Muscle of leg (tissue), 11 donors: Measurements from ENCODE around the gene CHCHD6. TPM values are rescaled to one million over a fixed set of nuclear protein-coding genes. Genes with fewer than 3 reads are reported as not detected.

Experiments
- DNase-seq: peaks from one replicate; pipeline ENCODE4 v3.0.0; 2013
- H3K27ac ChIP-seq: one replicate; pipeline ENCODE4 v1.5.1; 2013; ENCODE audit warnings: mild to moderate bottlenecking, low read length, control low read depth
- H3K27me3 ChIP-seq: one replicate; pipeline ENCODE4 v1.6.1; 2013; ENCODE audit warnings: low read length; ENCODE audit not compliant: control insufficient read depth, insufficient read depth
- H3K36me3 ChIP-seq: one replicate; pipeline ENCODE4 v1.6.1; 2013; ENCODE audit warnings: low read length; ENCODE audit not compliant: control insufficient read depth, insufficient read depth
- H3K4me1 ChIP-seq: one replicate; pipeline ENCODE4 v1.6.1; 2013; ENCODE audit warnings: low read length; ENCODE audit not compliant: control insufficient read depth, insufficient read depth
- H3K4me3 ChIP-seq: one replicate; pipeline ENCODE4 v1.5.1; 2013; ENCODE audit warnings: low read length, control low read depth
- H3K9me3 ChIP-seq: replicated peaks from 2 replicates; pipeline ENCODE4 v1.6.1; 2013; ENCODE audit warnings: low read depth, low read length; ENCODE audit not compliant: control insufficient read depth
- whole genome bisulfite sequencing: methylation state at CpG from one replicate; pipeline ENCODE4 v1.1.5; 2013; ENCODE audit warnings: missing lambda C conversion rate; ENCODE audit not compliant: insufficient coverage; 5-methylcytosine and 5-hydroxymethylcytosine counted together
- polyA plus RNA-seq, 8 donors: library from polyadenylated mRNA; unstranded; fragments of 120-200 nt; gene quantifications; one replicate each; pipeline versions ENCODE4 v1.2.1 to v1.2.3, GENCODE V29; 2013; ENCODE audit warnings: inconsistent platforms in 1 of 8, low replicate concordance in 1 of 8; ENCODE audit not compliant: insufficient read length in 8 of 8, insufficient read depth in 1 of 8
- total RNA-seq: library from RNA; stranded (reverse); fragments of 120-200 nt; gene quantifications from one replicate; pipeline ENCODE4 v1.2.4, GENCODE V29; 2013

CHCHD6 gene
- total and polyA plus RNA-seq, 9 donors = 7.3 to 11.8 (median 8.7) TPM

- Histone ChIP-seq H3K9me3 (no peaks in the 10 kb centered on the region), H3K27me3 (no peaks in the 10 kb centered on the region), H3K27ac (no peak overlapping the region), H3K4me3 (no peak overlapping the region), H3K4me1 (no peaks in the 10 kb centered on the region), H3K36me3 (no peaks in the 10 kb centered on the region)
- DNase-seq = no peak
- WGBS = 87% methylated on average over 13 of the region's 17 CpGs
These were observed 61.4 kb downstream of the CHCHD6 start for GRCh38 chr3:126765187-126766069.

GRCh38 chr3:126766653-126767052 is 62.6 kb downstream of the CHCHD6 start:
- no peak for DNase-seq
- H3K4me3 ChIP-seq = no peak overlapping the region
- no peaks in the 10 kb centered on the region for H3K36me3 ChIP-seq
- WGBS = 91% methylated on average over 5 of the region's 7 CpGs
- H3K27me3 ChIP-seq = no peaks in the 10 kb centered on the region
- no peak overlapping the region for H3K27ac ChIP-seq
- H3K9me3 ChIP-seq = peaks cover 2% of the 10 kb centered on the region
- no peaks in the 10 kb centered on the region for H3K4me1 ChIP-seq

- H3K9me3 ChIP-seq = peaks cover 2% of the 10 kb centered on the region
- H3K27me3 ChIP-seq = no peaks in the 10 kb centered on the region
- H3K4me3 ChIP-seq = no peak overlapping the region
- no peak for DNase-seq
- H3K36me3 ChIP-seq = no peaks in the 10 kb centered on the region
- no peaks in the 10 kb centered on the region for H3K4me1 ChIP-seq
- no CpG with 5 or more reads among the region's 3 CpGs for WGBS
- H3K27ac ChIP-seq = no peak overlapping the region
These were observed 64.9 kb downstream of the CHCHD6 start for GRCh38 chr3:126768903-126769302.

GRCh38 chr3:126770096-126770495 is 66.1 kb downstream of the CHCHD6 start:
- Histone ChIP-seq H3K27ac (no peak overlapping the region), H3K4me3 (no peak overlapping the region), H3K27me3 (no peaks in the 10 kb centered on the region), H3K4me1 (no peaks in the 10 kb centered on the region), H3K9me3 (peaks cover 2% of the 10 kb centered on the region), H3K36me3 (no peaks in the 10 kb centered on the region)
- DNase-seq = no peak

- WGBS = 70% methylated on average over 3 of the region's 5 CpGs
These were observed 69.1 kb downstream of the CHCHD6 start for GRCh38 chr3:126773167-126773566.

GRCh38 chr3:126773783-126774182 is 69.7 kb downstream of the CHCHD6 start:
- Histone ChIP-seq H3K4me1 (no peaks in the 10 kb centered on the region), H3K27me3 (no peaks in the 10 kb centered on the region), H3K36me3 (no peaks in the 10 kb centered on the region), H3K9me3 (peaks cover 2% of the 10 kb centered on the region), H3K4me3 (no peak overlapping the region), H3K27ac (no peak overlapping the region)
- DNase-seq = no peak
- 100% methylated on average over 1 of the region's 1 CpG for WGBS

More at GRCh38 chr3:126773167-126773566, 69.1 kb downstream of the CHCHD6 start:
- no peaks in the 10 kb centered on the region for H3K27me3 ChIP-seq
- DNase-seq = no peak
- H3K9me3 ChIP-seq = peaks cover 2% of the 10 kb centered on the region
- H3K4me3 ChIP-seq = no peak overlapping the region
- H3K27ac ChIP-seq = no peak overlapping the region
- H3K4me1 ChIP-seq = no peaks in the 10 kb centered on the region
- no peaks in the 10 kb centered on the region for H3K36me3 ChIP-seq

GRCh38 chr3:126777366-126777765 is 73.3 kb downstream of the CHCHD6 start:
- Histone ChIP-seq H3K4me1 (peaks cover 17% of the 10 kb centered on the region), H3K27ac (no peak overlapping the region), H3K9me3 (no peaks in the 10 kb centered on the region), H3K4me3 (no peak overlapping the region), H3K27me3 (no peaks in the 10 kb centered on the region), H3K36me3 (no peaks in the 10 kb centered on the region)
- DNase-seq = no peak
- no CpG with 5 or more reads among the region's 3 CpGs for WGBS

GRCh38 chr3:126780666-126781065 is 76.6 kb downstream of the CHCHD6 start:
- Histone ChIP-seq H3K4me3 (no peak overlapping the region), H3K27ac (no peak overlapping the region), H3K9me3 (no peaks in the 10 kb centered on the region), H3K4me1 (peaks cover 20% of the 10 kb centered on the region), H3K36me3 (no peaks in the 10 kb centered on the region), H3K27me3 (no peaks in the 10 kb centered on the region)
- DNase-seq = no peak
- WGBS = 83% methylated on average over 1 of the region's 1 CpG

GRCh38 chr3:126781406-126781805 is 77.4 kb downstream of the CHCHD6 start:
- peak; percentile 16 for DNase-seq
- Histone ChIP-seq H3K4me1 (peaks cover 20% of the 10 kb centered on the region), H3K27ac (peak overlapping the region; percentile 75), H3K4me3 (no peak overlapping the region), H3K9me3 (no peaks in the 10 kb centered on the region), H3K36me3 (no peaks in the 10 kb centered on the region), H3K27me3 (no peaks in the 10 kb centered on the region)
- WGBS = 62% methylated on average over 3 of the region's 3 CpGs

GRCh38 chr3:126781889-126782491 is 78.0 kb downstream of the CHCHD6 start:
- Histone ChIP-seq H3K27me3 (no peaks in the 10 kb centered on the region), H3K9me3 (no peaks in the 10 kb centered on the region), H3K36me3 (no peaks in the 10 kb centered on the region), H3K4me3 (no peak overlapping the region), H3K27ac (peak overlapping the region; percentile 75), H3K4me1 (peaks cover 20% of the 10 kb centered on the region)
- peak; percentile 96 for DNase-seq
- WGBS = 46% methylated on average over 4 of the region's 12 CpGs
